Mesodermal cell (in vitro differentiated cells): ENCODE data around the gene AOC2.
"Not testable (repeated sequence)": the region's sequence is repeated elsewhere in the genome, so short reads cannot be mapped to it uniquely, and the experiment has no call there.

Experiments
- H3K27ac ChIP-seq: 2 replicates; pipeline ENCODE4 v1.7.0; 2013; ENCODE audit warnings: mild to moderate bottlenecking, low read depth, low read length, moderate library complexity; ENCODE audit not compliant: severe bottlenecking
- H3K36me3 ChIP-seq: 2 replicates; pipeline ENCODE4 v1.7.1; 2013; ENCODE audit warnings: mild to moderate bottlenecking, low read length, moderate library complexity; ENCODE audit not compliant: control insufficient read depth, insufficient read depth
- H3K4me1 ChIP-seq: one replicate; pipeline ENCODE4 v1.7.1; 2013; ENCODE audit warnings: mild to moderate bottlenecking, low read length; ENCODE audit not compliant: insufficient read depth, control insufficient read depth, poor library complexity, severe bottlenecking
- H3K4me3 ChIP-seq: 2 replicates; pipeline ENCODE4 v1.7.0; 2013; ENCODE audit warnings: low read length, control low read depth, mild to moderate bottlenecking; ENCODE audit not compliant: insufficient read depth, poor library complexity, severe bottlenecking; ENCODE audit errors: extremely low read depth
- H3K9me3 ChIP-seq: 2 replicates; pipeline ENCODE4 v1.7.1; 2013; ENCODE audit warnings: mild to moderate bottlenecking, low read length, moderate library complexity; ENCODE audit not compliant: control insufficient read depth
- WGBS, 2 experiments: methylation state at CpG; one replicate each; pipeline ENCODE4 v1.1.5; 2013; ENCODE audit warnings: missing lambda C conversion rate in 2 of 2; ENCODE audit not compliant: insufficient coverage in 2 of 2; 5-methylcytosine and 5-hydroxymethylcytosine counted together

AOC2 gene

GRCh38 chr17:42872251-42872965 lies 28.0 kb downstream of the AOC2 start:
- Histone ChIP-seq H3K4me1 (no peaks in the 10 kb centered on the region), H3K27ac (no peak overlapping the region), H3K9me3 (peaks cover 6% of the 10 kb centered on the region), H3K4me3 (no peak overlapping the region), H3K36me3 (no peaks in the 10 kb centered on the region)
- WGBS, 2 experiments, result 88 to 97% methylated on average over 5 to 8 of the region's 13 CpGs

GRCh38 chr17:42873315-42873714 lies 28.9 kb downstream of the AOC2 start:
- peaks cover 6% of the 10 kb centered on the region for H3K9me3 ChIP-seq
- H3K36me3 ChIP-seq, result no peaks in the 10 kb centered on the region
- H3K27ac ChIP-seq, result no peak overlapping the region
- 83 to 94% methylated on average over 4 of the region's 6 CpGs for WGBS, 2 experiments
- no peaks in the 10 kb centered on the region for H3K4me1 ChIP-seq
- no peak overlapping the region for H3K4me3 ChIP-seq

GRCh38 chr17:42873932-42874695 lies 29.7 kb downstream of the AOC2 start:
- H3K27ac ChIP-seq, H3K36me3 ChIP-seq, H3K4me3 ChIP-seq, H3K4me1 ChIP-seq, H3K9me3 ChIP-seq: not testable (repeated sequence)
- WGBS, 2 experiments, result 82 to 100% methylated on average over 1 to 2 of the region's 12 CpGs

- H3K27ac ChIP-seq, result no peak overlapping the region
- 77 to 89% methylated on average over 10 of the region's 10 CpGs for WGBS, 2 experiments
- H3K4me3 ChIP-seq, result no peak overlapping the region
Observed at GRCh38 chr17:42877037-42877436, 32.7 kb downstream of the AOC2 start.

GRCh38 chr17:42878123-42878880 lies 33.9 kb downstream of the AOC2 start:
- Histone ChIP-seq H3K27ac (no peak overlapping the region), H3K36me3 (no peaks in the 10 kb centered on the region), H3K4me1 (peaks cover 4% of the 10 kb centered on the region), H3K4me3 (no peak overlapping the region), H3K9me3 (no peaks in the 10 kb centered on the region)
- WGBS, 2 experiments, result 10 to 24% methylated on average over 4 to 12 of the region's 13 CpGs

More at GRCh38 chr17:42877037-42877436, 32.7 kb downstream of the AOC2 start:
- H3K9me3 ChIP-seq, result no peaks in the 10 kb centered on the region
- peaks cover 4% of the 10 kb centered on the region for H3K4me1 ChIP-seq
- H3K36me3 ChIP-seq, result no peaks in the 10 kb centered on the region

- no peak overlapping the region for H3K4me3 ChIP-seq
- no peaks in the 10 kb centered on the region for H3K36me3 ChIP-seq
- H3K27ac ChIP-seq, result no peak overlapping the region
- 86 to 87% methylated on average over 5 to 6 of the region's 8 CpGs for WGBS, 2 experiments
- H3K9me3 ChIP-seq, result no peaks in the 10 kb centered on the region
- H3K4me1 ChIP-seq, result peaks cover 4% of the 10 kb centered on the region
Observed at GRCh38 chr17:42878924-42879595, 34.7 kb downstream of the AOC2 start.

- H3K4me1 ChIP-seq, result peaks cover 4% of the 10 kb centered on the region
- H3K36me3 ChIP-seq, result no peaks in the 10 kb centered on the region
- H3K9me3 ChIP-seq, result no peaks in the 10 kb centered on the region
- H3K27ac ChIP-seq, result no peak overlapping the region
- H3K4me3 ChIP-seq, result no peak overlapping the region
- WGBS, 2 experiments, result 58 to 76% methylated on average over 3 to 5 of the region's 6 CpGs
Observed at GRCh38 chr17:42879596-42879985, 35.2 kb downstream of the AOC2 start.

- H3K36me3 ChIP-seq, result no peaks in the 10 kb centered on the region
- WGBS, 2 experiments, result 82 to 93% methylated on average over 2 to 3 of the region's 5 CpGs
- no peak overlapping the region for H3K4me3 ChIP-seq
- no peak overlapping the region for H3K27ac ChIP-seq
- no peaks in the 10 kb centered on the region for H3K9me3 ChIP-seq
- peaks cover 4% of the 10 kb centered on the region for H3K4me1 ChIP-seq
Observed at GRCh38 chr17:42880776-42881310, 36.5 kb downstream of the AOC2 start.

- 85 to 92% methylated on average over 5 to 6 of the region's 6 CpGs for WGBS, 2 experiments
- not testable (repeated sequence) for H3K9me3 ChIP-seq, H3K27ac ChIP-seq, H3K4me1 ChIP-seq, H3K4me3 ChIP-seq, H3K36me3 ChIP-seq
Observed at GRCh38 chr17:42881706-42882105, 37.3 kb downstream of the AOC2 start.

- WGBS, 2 experiments, result 92 to 96% methylated on average over 6 to 7 of the region's 8 CpGs
- no peak overlapping the region for H3K4me3 ChIP-seq
- H3K9me3 ChIP-seq, result no peaks in the 10 kb centered on the region
- H3K4me1 ChIP-seq, result peaks cover 4% of the 10 kb centered on the region
- H3K36me3 ChIP-seq, result no peaks in the 10 kb centered on the region
- no peak overlapping the region for H3K27ac ChIP-seq
Observed at GRCh38 chr17:42882166-42882565, 37.8 kb downstream of the AOC2 start.
